ENCODE measurements around the gene PARD6G.

The PARD6G gene

GRCh38 chr18:80205294-80205693 is 42.0 kb downstream of the PARD6G start:
- DNase-seq: no peak

GRCh38 chr18:80204142-80204541 is 43.2 kb downstream of the PARD6G start:
- no peak for DNase-seq

GRCh38 chr18:80203249-80203648 is 44.1 kb downstream of the PARD6G start:
- no peak for DNase-seq

GRCh38 chr18:80202264-80202998 is 44.9 kb downstream of the PARD6G start:
- DNase-seq: no peak

GRCh38 chr18:80201739-80202138 is 45.6 kb downstream of the PARD6G start:
- no peak for DNase-seq

GRCh38 chr18:80200932-80201672 is 46.2 kb downstream of the PARD6G start:
- DNase-seq: peak; percentile 66

GRCh38 chr18:80200171-80200931 is 47.0 kb downstream of the PARD6G start:
- DNase-seq: no peak

- DNase-seq: no peak
Measured at GRCh38 chr18:80198994-80199748, 48.1 kb downstream of the PARD6G start.

GRCh38 chr18:80198391-80198790 is 48.9 kb downstream of the PARD6G start:
- no peak for DNase-seq

GRCh38 chr18:80197528-80197927 is 49.8 kb downstream of the PARD6G start:
- DNase-seq: no peak

GRCh38 chr18:80196528-80197320 is 50.6 kb downstream of the PARD6G start:
- DNase-seq: no peak

GRCh38 chr18:80194874-80195570 is 52.3 kb downstream of the PARD6G start:
- no peak for DNase-seq

GRCh38 chr18:80193701-80194100 is 53.6 kb downstream of the PARD6G start:
- no peak for DNase-seq

- no peak for DNase-seq
Measured at GRCh38 chr18:80192653-80193385, 54.5 kb downstream of the PARD6G start.

GRCh38 chr18:80191907-80192652 is 55.2 kb downstream of the PARD6G start:
- DNase-seq: no peak

- DNase-seq: no peak
Measured at GRCh38 chr18:80191264-80191663, 56.0 kb downstream of the PARD6G start.

GRCh38 chr18:80190311-80190710 is 57.0 kb downstream of the PARD6G start:
- DNase-seq: no peak

GRCh38 chr18:80189531-80189865 is 57.8 kb downstream of the PARD6G start:
- no peak for DNase-seq

GRCh38 chr18:80188643-80189530 is 58.4 kb downstream of the PARD6G start:
- DNase-seq: no peak
